Kidney (tissue), 14 donors: ENCODE results near the gene RNF32. TPM values are rescaled to one million over a fixed set of nuclear protein-coding genes. Genes with fewer than 3 reads are reported as not detected.

Experiments
- DNase-seq, 5 donors: peaks; one replicate each; pipeline ENCODE4 v3.0.0-alpha.2; 2013 to 2020
- FAIRE-seq: peaks from 2 replicates; lab custom pipeline; 2012; peaks lifted over from hg19 to GRCh38; lab: Jason Lieb, UNC
- H3K27ac ChIP-seq, 2 donors: one replicate each; pipeline ENCODE4 v1.7.0; 2013; ENCODE audit warnings: low read depth in 2 of 2, low read length in 2 of 2, inconsistent platforms in 1 of 2
- H3K27me3 ChIP-seq: one replicate; pipeline ENCODE4 v1.7.1; 2013; ENCODE audit warnings: low read length, inconsistent platforms; ENCODE audit not compliant: control insufficient read depth, insufficient read depth
- H3K36me3 ChIP-seq, 3 donors: one replicate each; pipeline versions ENCODE4 v1.7.0 to v1.7.1; 2013; ENCODE audit warnings: low read length in 3 of 3, control low read depth in 1 of 3, inconsistent platforms in 1 of 3; ENCODE audit not compliant: insufficient read depth in 3 of 3, control insufficient read depth in 2 of 3
- H3K4me1 ChIP-seq, 3 donors: one replicate each; pipeline versions ENCODE4 v1.7.0 to v1.7.1; 2013; ENCODE audit warnings: low read length in 3 of 3, inconsistent platforms in 1 of 3, low read depth in 1 of 3; ENCODE audit not compliant: control insufficient read depth in 2 of 3, insufficient read depth in 2 of 3
- H3K4me3 ChIP-seq, 3 donors: one replicate each; pipeline versions ENCODE4 v1.7.0 to v1.8.1; 2013; ENCODE audit warnings: low read length in 3 of 3, control low read depth in 1 of 3, inconsistent platforms in 1 of 3
- H3K9ac ChIP-seq, 3 donors: one replicate each; pipeline versions ENCODE4 v1.7.0 to v1.7.1; 2013; ENCODE audit warnings: low read length in 3 of 3, control low read depth in 1 of 3, inconsistent platforms in 1 of 3
- H3K9me3 ChIP-seq, 3 donors: one replicate each; pipeline versions ENCODE4 v1.7.0 to v1.7.1; 2013; ENCODE audit warnings: low read length in 3 of 3, control low read depth in 1 of 3, inconsistent platforms in 1 of 3; ENCODE audit not compliant: control insufficient read depth in 2 of 3, insufficient read depth in 1 of 3
- CTCF ChIP-seq: IDR thresholded peaks from 3 replicates; pipeline ENCODE4 v1.5.1; 2012; ENCODE audit warnings: mild to moderate bottlenecking, moderate library complexity, borderline replicate concordance; ENCODE audit not compliant: insufficient read depth; ENCODE audit errors: extremely low read depth
- intact Hi-C: fragments of 100-400 bp; cut with DNase I; formaldehyde crosslinking; loops from one replicate; pipeline ENCODE4 v1.11.1; 2022
- polyA plus RNA-seq: library from polyadenylated mRNA; stranded (reverse); fragments of 350-450 nt; fragmentation: Illumina TruSeq; extraction: RNeasy Lipid Tissue Mini Kit (QIAGEN cat#74804); gene quantifications from one replicate; pipeline ENCODE4 v1.2.3, GENCODE V29; 2014; ENCODE audit warnings: low read depth, low replicate concordance; ENCODE audit not compliant: insufficient read depth
- total RNA-seq: library from RNA; stranded (reverse); fragmentation: NEBNext Ultra II Directional; extraction: Animal tissue kit (Norgen Biotek cat#: 25700); gene quantifications from one replicate; pipeline ENCODE4 v1.2.1, GENCODE V29; 2021
- donor health status: control.
- donor health status: control.
- donor health status: control.
- donor health status: control.
- donor health status: control.
- donor health status: DM: yes; HTN: yes; CAD: no.
- donor health status: Normal renal cell carcinoma (clear cell type).

Gene RNF32
- total and polyA plus RNA-seq, 2 donors from 2014 or later = 1.6 to 2.7 TPM

DNA sequence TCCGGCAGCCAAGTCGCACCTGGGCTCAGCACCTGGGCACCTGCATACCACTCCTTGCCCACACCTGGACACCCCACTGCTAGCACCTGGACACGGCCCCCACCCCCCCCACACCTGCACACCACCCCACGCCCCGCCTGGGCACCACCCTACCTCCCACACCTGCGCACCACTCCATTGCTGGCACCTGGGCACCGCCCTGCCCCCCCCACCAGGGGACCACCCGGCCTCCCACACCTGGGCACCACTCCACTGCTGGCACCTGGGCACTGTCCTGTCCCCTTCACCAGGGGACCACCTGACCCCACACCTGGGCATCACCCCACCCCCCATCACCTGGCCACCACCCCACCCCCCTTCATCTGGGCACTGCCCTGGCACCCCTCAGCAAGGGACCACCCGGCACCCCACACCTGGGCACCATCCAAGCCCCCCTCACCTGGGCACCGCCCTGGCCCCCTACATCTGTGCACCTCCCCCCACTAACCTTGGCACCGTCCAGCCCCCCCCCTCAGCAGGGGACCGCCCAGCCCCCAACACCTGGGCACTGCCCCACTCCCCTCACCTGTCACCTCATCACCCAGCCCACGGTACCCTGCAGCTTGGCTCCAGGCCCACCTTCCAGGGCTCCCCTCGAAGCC lies 33.8 kb upstream of the RNF32 start:
- TF ChIP-seq CTCF = no peak
- FAIRE-seq (no peak), DNase-seq (peak in 1 of 5 donors; percentile 60)
- Histone ChIP-seq H3K36me3 (no peaks in the 10 kb centered on the region), H3K9ac (no peak overlapping the region), H3K9me3 (no peaks in the 10 kb centered on the region), H3K27ac (no peak overlapping the region), H3K4me3 (no peak overlapping the region), H3K27me3 (no peaks in the 10 kb centered on the region), H3K4me1 (peaks cover 0 to 18% (median 5%) of the 10 kb centered on the region in 3 donors)
- intact Hi-C loops = no loop called here

- H3K9me3 ChIP-seq = no peaks in the 10 kb centered on the region
- DNase-seq (peak in 4 of 5 donors; percentile 29 to 78 (median 42)), FAIRE-seq (no peak)
- peak overlapping the region in 2 of 3 donors; percentile 61 to 64 for H3K4me3 ChIP-seq
- no peaks in the 10 kb centered on the region for H3K27me3 ChIP-seq
- no peak for TF ChIP-seq CTCF
- H3K36me3 ChIP-seq = no peaks in the 10 kb centered on the region
- H3K9ac ChIP-seq = no peak overlapping the region
- intact Hi-C loops = no loop called here
- peaks cover 0 to 20% (median 5%) of the 10 kb centered on the region in 3 donors for H3K4me1 ChIP-seq
- no peak overlapping the region for H3K27ac ChIP-seq
Observed at GRCh38 chr7:156607332-156608172, 33.0 kb upstream of the RNF32 start.

DNA sequence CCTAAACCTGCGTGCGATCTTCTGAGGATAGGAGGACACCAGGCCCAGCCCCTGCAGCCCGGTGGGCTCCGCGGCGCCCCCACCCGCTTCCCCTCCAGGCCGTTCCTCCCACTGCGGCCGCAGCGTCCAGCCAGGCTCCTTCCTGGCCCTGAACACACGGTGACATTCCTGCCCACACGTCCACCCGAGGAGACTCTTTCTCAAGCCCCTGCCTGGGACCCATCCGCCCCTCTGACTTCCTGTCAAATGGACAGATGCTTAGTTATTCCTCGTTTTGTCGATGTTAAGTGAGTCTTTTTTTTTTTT lies 32.4 kb upstream of the RNF32 start:
- DNase-seq = peak in 2 of 5 donors; percentile 30 to 59
- FAIRE-seq = no peak
- TF ChIP-seq CTCF = no peak
- Histone ChIP-seq H3K36me3 (no peaks in the 10 kb centered on the region), H3K4me3 (peak overlapping the region in 2 of 3 donors; percentile 61 to 64), H3K4me1 (peaks cover 0 to 20% (median 5%) of the 10 kb centered on the region in 3 donors), H3K9me3 (no peaks in the 10 kb centered on the region), H3K27me3 (no peaks in the 10 kb centered on the region), H3K9ac (no peak overlapping the region), H3K27ac (no peak overlapping the region)
- intact Hi-C loops = no loop called here
